GM19023 (cell line): Measurements from ENCODE around the gene TMEM9.

Experiments
- ATAC-seq: cut with Tn5 transposase; IDR thresholded peaks from one replicate; pipeline ENCODE4 v1.9.1; 2021; ENCODE audit warnings: mild to moderate bottlenecking, moderate library complexity; ENCODE audit not compliant: unreplicated experiment

TMEM9 gene

DNA sequence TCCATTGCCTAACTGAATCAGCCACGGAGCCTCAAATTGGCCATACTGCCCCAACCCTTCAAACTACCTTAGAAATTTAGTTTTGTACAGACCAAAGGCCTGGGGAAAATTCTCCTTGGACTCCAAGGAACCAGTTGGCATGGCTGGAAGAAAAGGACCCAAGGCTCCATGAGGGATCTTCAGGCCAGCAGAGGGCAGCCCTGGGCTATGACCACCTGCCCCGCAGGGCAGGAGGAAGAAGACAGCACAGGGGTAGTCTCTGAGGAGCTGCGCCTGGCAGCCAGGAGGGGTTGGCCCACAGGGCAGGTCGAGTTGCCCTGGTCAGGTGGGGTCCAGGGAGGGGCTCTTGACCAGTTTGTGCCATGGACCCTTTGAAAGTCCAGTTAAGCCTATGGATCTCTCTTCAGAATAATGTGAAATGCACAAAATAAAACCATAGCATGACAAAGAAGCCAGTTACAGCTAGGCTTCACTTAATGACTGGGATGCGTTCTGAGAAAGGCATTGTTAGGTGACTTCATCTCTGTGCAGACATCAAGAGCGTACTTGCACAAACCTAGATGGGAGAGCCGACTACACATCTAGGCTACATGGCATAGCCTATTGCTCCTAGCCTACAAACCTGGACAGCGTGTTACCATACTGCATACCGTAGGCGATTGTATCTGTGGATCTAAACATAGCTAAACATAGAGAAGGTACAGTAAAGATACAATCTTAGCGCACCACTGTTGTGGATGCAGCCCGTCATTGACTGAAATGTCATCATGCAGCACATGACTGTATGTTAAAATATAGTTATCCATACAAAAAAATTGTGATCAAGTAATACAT lies 68.2 kb downstream of the TMEM9 start:
- ATAC-seq = no peak
